Gastrocnemius medialis (tissue), 4 donors: ENCODE data around the gene ENHO.

Experiments used
- CTCF ChIP-seq, 5 experiments: fragments of 450-650 bp in 3 of 5; fragments of 200-600 bp in 2 of 5; sonication (generic) in 2 of 5; IDR thresholded peaks in 4 of 5; conservative IDR thresholded peaks in 1 of 5; 1 replicate in 4 of 5; 2 replicates in 1 of 5; pipeline ENCODE4 v1.5.1; 2016 to 2019; ENCODE audit warnings: antibody characterized with exemption in 5 of 5, mild to moderate bottlenecking in 3 of 5, moderate library complexity in 3 of 5
- POLR2A ChIP-seq, 2 donors: fragments of 450-650 bp; IDR thresholded peaks; one replicate each; pipeline ENCODE4 v1.6.1; 2017; ENCODE audit warnings: antibody characterized with exemption in 2 of 2, mild to moderate bottlenecking in 2 of 2, moderate library complexity in 2 of 2

- TF ChIP-seq CTCF (IDR thresholded peaks at IDR 0.05 in 4 of 5, conservative IDR thresholded peaks at IDR 0.05 in 1 of 5) (no peak), POLR2A (IDR thresholded peaks at IDR 0.05) (no peak)
Observed at GRCh38 chr9:34560599-34561214, 37.9 kb upstream of the ENHO start.
